ENCODE measurements around the gene AGAP1.

The AGAP1 gene

GRCh38 chr2:235506291-235506996 is 12.6 kb downstream of the AGAP1 start:
- no peak for DNase-seq (ENCODE audit: low read depth in 2 of 2)
- H3K4me3 ChIP-seq (replicated peaks in 1 of 2; ENCODE audit: low read depth in 2 of 2, low read length in 2 of 2) = no peak overlapping the region

GRCh38 chr2:235506997-235507615 is 13.3 kb downstream of the AGAP1 start:
- DNase-seq (ENCODE audit: low read depth in 2 of 2) = no peak
- TF ChIP-seq CTCF (IDR thresholded peaks at IDR 0.05; ENCODE audit: low read depth, low read length) = no peak
- no peak overlapping the region for H3K4me3 ChIP-seq (replicated peaks in 1 of 2; ENCODE audit: low read depth in 2 of 2, low read length in 2 of 2)

More at GRCh38 chr2:235506291-235506996, 12.6 kb downstream of the AGAP1 start:
- no peak for TF ChIP-seq CTCF (IDR thresholded peaks at IDR 0.05; ENCODE audit: low read depth, low read length)

- no peak for TF ChIP-seq CTCF (IDR thresholded peaks at IDR 0.05; ENCODE audit: low read depth, low read length)
Measured at GRCh38 chr2:235507928-235508327, 14.1 kb downstream of the AGAP1 start.

GRCh38 chr2:235508371-235509160 is 14.7 kb downstream of the AGAP1 start:
- DNase-seq (ENCODE audit: low read depth in 2 of 2) = no peak
- no peak overlapping the region for H3K4me3 ChIP-seq (replicated peaks in 1 of 2; ENCODE audit: low read depth in 2 of 2, low read length in 2 of 2)
- TF ChIP-seq CTCF (IDR thresholded peaks at IDR 0.05; ENCODE audit: low read depth, low read length) = no peak

More at GRCh38 chr2:235507928-235508327, 14.1 kb downstream of the AGAP1 start:
- no peak overlapping the region for H3K4me3 ChIP-seq (replicated peaks in 1 of 2; ENCODE audit: low read depth in 2 of 2, low read length in 2 of 2)
- no peak for DNase-seq (ENCODE audit: low read depth in 2 of 2)

- no peak for TF ChIP-seq CTCF (IDR thresholded peaks at IDR 0.05; ENCODE audit: low read depth, low read length)
- H3K4me3 ChIP-seq (replicated peaks in 1 of 2; ENCODE audit: low read depth in 2 of 2, low read length in 2 of 2) = no peak overlapping the region
- no peak for DNase-seq (ENCODE audit: low read depth in 2 of 2)
Measured at GRCh38 chr2:235510318-235510717, 16.5 kb downstream of the AGAP1 start.

- TF ChIP-seq CTCF (IDR thresholded peaks at IDR 0.05; ENCODE audit: low read depth, low read length) = no peak
- DNase-seq (ENCODE audit: low read depth in 2 of 2) = peak; percentile 69 to 82
- H3K4me3 ChIP-seq (replicated peaks in 1 of 2; ENCODE audit: low read depth in 2 of 2, low read length in 2 of 2) = no peak overlapping the region
Measured at GRCh38 chr2:235511187-235511661, 17.4 kb downstream of the AGAP1 start.

Data from cardiac fibroblast (primary cell).